GM21786 (cell line): ENCODE measurements around the gene RPTOR.

Experiments used
- ATAC-seq: cut with Tn5 transposase; IDR thresholded peaks from one replicate; pipeline ENCODE4 v1.9.1; 2021; ENCODE audit not compliant: unreplicated experiment

The RPTOR gene

GRCh38 chr17:80663781-80664206 is 119.2 kb downstream of the RPTOR start:
- no peak for ATAC-seq

GRCh38 chr17:80664217-80664790 is 119.7 kb downstream of the RPTOR start:
- ATAC-seq: no peak

DNA sequence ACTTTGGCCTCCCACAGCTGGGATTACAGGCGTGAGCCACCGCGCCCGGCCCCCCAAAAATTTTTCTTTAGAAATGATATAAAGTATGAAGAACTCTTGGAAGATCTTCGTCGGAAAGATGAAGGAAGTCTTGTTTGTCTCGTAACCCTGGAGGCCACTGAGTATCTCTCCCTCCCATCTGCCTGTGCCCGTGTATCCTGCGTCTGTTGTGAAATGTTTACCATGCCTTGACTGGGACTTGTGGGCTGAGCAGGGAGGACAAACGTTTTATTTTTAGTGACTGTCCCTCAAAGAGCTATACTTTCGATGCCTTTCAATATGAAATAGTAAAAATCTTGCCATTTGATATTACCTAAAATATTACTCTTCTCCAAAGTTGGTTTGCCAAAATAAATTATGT is 121.2 kb downstream of the RPTOR start:
- ATAC-seq: no peak

GRCh38 chr17:80666867-80667266 is 122.2 kb downstream of the RPTOR start:
- no peak for ATAC-seq

DNA sequence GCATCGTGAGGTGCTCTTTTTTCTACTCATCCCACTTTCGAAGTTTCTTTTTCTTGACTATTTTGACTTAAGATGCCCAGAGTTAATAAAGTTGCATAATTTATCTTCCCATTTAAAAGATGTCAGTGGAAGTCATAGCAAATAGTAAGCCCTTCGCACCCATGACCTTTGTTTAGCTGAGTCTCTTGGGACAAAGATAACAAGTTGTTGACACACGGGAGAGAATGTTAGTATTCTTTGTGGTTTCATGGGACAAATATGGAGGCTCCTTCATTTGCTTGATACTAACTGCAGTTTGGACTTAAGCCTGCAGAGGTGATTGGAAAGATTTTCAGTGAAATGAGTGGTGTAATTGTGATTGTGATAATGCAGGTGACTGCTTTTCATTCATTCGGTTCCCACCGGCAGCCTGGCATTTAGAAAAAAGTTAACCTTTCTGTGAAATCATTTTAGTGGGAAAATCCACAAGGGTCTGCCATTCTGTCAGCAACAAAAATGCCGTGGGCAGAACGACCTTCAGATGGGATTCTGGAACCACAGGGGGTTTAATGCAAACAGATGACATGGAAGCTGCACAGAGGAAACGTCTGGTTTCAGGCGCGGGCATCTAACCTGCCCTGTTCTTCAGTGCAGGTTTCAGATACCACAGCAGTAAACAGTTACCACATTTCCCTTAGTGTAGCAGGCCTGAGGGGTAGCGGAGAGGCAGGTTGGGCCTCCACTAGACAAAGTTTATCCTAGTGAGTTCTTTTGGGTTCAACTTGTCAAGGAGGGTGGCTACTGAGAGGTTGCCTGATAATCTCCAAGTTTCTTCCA is 123.0 kb downstream of the RPTOR start:
- no peak for ATAC-seq

DNA sequence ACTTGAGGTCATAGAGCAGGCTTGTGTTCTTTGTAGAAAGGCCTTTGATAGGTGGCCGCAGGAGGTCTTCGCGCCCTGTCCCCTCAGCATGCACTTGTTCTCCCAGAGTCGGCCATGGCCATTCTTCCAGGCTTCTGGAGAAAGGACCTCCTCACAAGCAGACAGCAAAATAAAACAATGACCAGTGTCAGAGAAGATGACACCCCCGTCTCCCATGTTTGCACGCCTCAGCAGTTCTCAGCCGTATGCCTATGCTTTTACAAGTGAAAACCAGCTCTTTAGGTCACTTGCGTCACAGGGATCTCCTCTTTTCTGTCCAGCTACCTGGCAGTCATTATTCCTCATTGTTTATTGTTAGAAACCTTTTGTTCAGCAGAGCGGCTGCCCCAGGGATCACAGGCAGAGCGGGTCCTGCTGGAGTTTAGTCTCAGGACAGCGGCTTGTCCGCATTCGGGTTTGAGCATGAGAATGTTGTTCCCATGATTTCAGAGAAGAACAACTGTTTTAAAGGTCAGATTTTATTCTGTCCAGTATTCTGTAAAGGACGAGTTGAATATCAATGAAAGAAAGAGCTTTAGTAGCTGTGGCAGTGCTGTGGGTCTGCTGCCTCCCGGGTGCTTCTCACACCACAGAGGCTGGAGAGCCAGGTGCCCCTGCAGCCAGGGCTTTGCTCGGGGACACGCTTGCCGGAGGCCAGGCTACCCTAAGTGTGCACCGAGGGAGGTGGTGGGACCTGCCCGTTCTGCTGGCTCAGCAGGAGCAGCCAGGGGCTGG is 123.9 kb downstream of the RPTOR start:
- ATAC-seq: no peak

GRCh38 chr17:80671039-80671824 is 126.6 kb downstream of the RPTOR start:
- no peak for ATAC-seq

DNA sequence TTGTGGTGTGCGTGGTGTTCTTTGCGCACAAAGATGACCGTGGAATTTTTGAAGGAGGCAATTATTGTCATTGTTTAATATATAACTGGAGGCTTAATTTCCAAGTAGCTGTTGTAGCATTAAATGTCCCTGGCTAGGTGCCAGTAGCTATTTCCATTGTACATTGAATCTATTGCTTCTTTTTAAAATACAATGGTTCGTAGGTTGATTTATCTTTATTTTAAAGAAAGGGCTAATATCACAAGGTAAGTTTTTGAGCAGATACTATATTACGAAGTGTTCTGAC is 127.1 kb downstream of the RPTOR start:
- ATAC-seq: no peak

- ATAC-seq: no peak
Measured at GRCh38 chr17:80673152-80673920, 128.7 kb downstream of the RPTOR start.

DNA sequence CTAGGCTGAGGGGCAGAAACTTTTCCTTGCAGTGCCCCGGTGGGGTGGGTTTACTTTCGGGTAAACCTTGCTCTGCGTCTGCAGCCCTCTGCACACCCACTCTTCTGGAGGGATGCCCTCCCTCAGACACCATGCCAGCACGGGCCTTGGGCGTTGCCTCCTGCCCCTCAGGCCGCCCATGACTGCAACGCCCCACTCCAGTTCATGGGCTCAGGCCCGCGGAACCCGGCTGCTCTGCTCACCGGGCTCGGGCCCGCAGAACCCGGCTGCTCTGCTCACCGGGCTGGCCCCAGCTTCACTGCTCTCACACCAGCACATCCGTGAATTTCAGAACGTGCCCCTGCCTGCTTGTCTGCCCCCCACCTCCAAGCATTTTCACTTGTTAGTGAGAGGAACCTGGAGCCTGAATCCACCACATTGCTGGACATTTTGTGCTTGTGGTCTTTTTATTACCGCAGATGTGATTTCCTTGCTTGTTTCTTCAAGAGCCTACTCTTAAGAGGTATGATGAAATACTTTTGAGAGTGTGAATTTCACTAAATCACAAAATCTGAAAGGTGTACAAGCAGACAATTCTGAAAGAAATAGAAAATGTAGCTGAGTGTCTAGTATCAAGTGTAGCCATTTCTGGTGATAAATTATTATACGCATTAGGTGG is 130.9 kb downstream of the RPTOR start:
- ATAC-seq: no peak

DNA sequence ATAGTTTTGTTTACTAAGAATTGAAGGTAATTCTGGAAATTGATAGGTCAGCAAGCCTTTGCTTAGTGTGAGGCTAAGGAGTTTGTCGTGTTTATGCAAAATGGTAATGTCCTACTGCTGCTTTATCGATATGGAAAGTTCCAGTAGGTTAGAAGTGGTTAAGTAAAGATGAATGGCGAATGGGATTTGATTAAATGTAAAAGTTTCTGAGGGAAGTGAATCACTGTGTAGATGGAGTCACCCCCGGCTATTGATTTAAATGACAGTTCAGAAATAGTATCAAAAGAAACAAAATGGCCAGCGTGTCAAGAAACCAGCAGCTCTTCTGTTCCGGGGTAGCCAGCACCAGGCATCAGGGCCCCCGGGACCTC is 131.4 kb downstream of the RPTOR start:
- ATAC-seq: no peak

GRCh38 chr17:80676564-80676963 is 131.9 kb downstream of the RPTOR start:
- ATAC-seq: no peak

DNA sequence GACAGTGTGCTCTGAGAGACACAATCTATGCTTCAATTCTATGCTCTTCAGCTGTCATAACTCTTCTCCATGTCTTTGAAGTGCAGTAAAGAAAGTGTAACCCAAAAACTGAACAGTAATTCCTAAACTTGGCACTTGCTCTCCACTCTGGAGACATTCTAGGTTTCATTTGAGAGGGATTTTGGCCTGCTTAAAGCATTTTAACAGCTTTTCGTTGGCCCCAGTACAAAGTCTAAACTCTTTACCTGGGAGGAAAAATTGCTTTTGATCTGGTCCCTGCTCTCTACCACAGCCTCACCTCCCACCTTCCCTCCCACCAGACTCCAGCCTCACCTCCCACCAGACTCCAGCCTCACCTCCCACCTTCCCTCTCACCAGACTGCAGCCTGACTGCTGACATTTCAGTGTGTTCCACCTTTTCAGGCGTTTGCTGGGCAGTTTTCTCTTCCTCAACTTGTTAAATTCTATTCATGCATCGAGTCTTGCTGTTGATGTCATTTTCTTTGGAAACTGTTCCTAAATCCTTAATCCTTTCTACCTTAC is 132.6 kb downstream of the RPTOR start:
- ATAC-seq: no peak

- no peak for ATAC-seq
Measured at GRCh38 chr17:80679816-80680215, 135.2 kb downstream of the RPTOR start.

GRCh38 chr17:80681215-80681614 is 136.6 kb downstream of the RPTOR start:
- ATAC-seq: no peak

DNA sequence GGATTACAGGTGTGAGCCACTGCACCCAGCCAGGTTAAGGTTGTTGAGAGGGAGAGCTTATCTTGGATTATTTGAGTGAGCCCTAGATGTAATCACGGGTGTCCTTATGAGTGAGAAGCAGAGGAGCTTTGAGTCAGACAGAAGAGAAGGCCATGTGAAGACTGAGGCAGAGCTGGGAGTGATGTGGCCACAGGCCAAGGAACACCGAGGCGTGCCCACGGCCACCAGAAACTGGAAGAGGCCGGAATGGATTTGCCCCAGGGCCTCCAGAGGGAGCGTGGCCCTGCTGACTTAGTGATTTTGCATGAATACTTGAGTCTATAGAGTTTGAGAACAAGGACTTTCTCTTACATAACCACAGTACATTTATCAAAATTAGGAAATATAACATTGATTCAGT is 137.7 kb downstream of the RPTOR start:
- ATAC-seq: no peak

GRCh38 chr17:80683625-80684104 is 139.0 kb downstream of the RPTOR start:
- no peak for ATAC-seq

GRCh38 chr17:80687839-80688238 is 143.2 kb downstream of the RPTOR start:
- no peak for ATAC-seq

DNA sequence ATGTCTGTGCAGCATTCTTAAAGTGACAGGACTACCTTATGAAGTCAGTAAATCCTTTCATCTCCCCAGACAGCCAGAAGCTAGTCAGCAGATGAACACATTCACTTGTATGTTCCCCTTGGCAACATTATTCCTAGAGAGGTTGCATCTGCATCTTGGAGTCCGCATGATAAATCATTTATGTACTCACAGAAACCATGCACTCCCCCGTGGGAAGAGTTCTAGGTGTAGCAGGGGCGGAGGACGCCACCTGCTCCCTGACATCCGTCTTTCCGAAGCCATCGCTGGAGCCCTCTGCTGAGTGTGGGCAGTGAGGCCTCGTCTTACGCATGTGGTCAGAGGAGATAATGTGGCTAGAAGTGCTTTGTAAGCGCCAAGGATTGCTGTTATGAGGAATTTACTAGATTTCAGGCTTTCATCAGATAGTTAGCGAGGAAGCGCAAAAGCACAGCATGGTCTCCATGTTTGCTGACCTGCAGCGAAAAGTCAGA is 144.5 kb downstream of the RPTOR start:
- no peak for ATAC-seq

GRCh38 chr17:80691784-80692183 is 147.1 kb downstream of the RPTOR start:
- ATAC-seq: no peak
